Activated CD4-positive, alpha-beta T cell treated with anti-CD3 and anti-CD28 coated beads, Interleukin-2, amount 10 ng/mL, durations not matched to agents 24 days and 14 days (primary cell): ENCODE results near the gene SUPV3L1. TPM values are rescaled to one million over a fixed set of nuclear protein-coding genes. Genes with fewer than 3 reads are reported as not detected.
A peak's percentile ranks its signal among the peaks of the same experiment; 100 is the strongest.
"Not testable (repeated sequence)": the region's sequence is repeated elsewhere in the genome, so short reads cannot be mapped to it uniquely, and the experiment has no call there.

ENCODE experiments used
- DNase-seq: peaks from one replicate; pipeline ENCODE4 v3.0.0; 2022
- H3K27ac Mint-ChIP-seq: one replicate; pipeline ENCODE4 v1.8.0; 2022; ENCODE audit warnings: mild to moderate bottlenecking, mixed read lengths
- H3K27me3 Mint-ChIP-seq: one replicate; pipeline ENCODE4 v1.8.0; 2022; ENCODE audit warnings: mixed read lengths
- H3K36me3 Mint-ChIP-seq: one replicate; pipeline ENCODE4 v1.8.0; 2022; ENCODE audit warnings: low read depth, mild to moderate bottlenecking, mixed read lengths
- H3K4me1 Mint-ChIP-seq: one replicate; pipeline ENCODE4 v1.8.0; 2021; ENCODE audit warnings: mixed read lengths
- H3K4me3 Mint-ChIP-seq: one replicate; pipeline ENCODE4 v1.8.0; 2022; ENCODE audit warnings: mild to moderate bottlenecking, moderate library complexity, mixed read lengths
- H3K9me3 Mint-ChIP-seq: one replicate; pipeline ENCODE4 v1.8.0; 2021; ENCODE audit warnings: mixed read lengths
- intact Hi-C: fragments of 100-400 bp; cut with micrococcal nuclease; formaldehyde crosslinking; loops from one replicate; pipeline ENCODE4 v1.15.1; 2023
- total RNA-seq: library from RNA; stranded (reverse); gene quantifications from 2 replicates; pipeline ENCODE4 v1.2.3, GENCODE V29; 2022

The SUPV3L1 gene
- 58.3 and 63.9 TPM in 2 replicates for total RNA-seq

DNA sequence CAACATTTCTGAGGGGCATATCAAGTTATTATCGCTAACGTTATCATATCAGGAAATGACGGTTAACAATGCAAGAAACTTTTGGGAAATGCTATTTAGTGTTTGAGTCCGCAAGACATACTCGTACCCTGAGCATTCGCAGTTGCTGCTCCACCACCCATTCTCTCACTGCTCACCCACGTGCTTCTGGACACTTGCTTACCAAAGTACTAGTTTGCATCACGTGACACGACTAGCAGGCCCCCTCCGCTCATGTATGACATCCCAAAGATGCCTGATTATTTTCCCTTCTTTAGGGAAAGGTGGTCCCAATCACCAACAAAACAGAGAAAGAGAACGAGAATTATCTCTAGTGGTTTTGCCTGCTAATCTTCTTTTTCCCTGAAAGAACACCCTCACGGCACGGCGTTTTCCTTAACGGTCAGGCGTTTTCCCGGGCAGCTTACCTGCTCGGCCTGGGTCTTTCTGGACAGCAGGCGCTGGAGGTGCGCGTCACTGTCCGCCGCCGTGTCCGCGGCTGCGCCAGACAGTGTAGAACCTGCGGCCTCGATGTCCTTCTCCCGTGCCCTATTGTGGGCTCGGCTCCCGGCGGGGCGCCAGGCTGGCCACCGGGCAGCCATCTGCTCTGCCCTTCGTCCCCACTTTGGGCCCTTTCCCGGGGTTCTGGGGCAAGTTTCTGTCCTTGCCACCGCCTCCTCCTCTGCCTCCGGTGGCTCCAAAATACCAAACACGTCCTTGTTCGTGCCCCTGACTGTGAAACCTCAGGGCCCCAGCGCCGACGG, at the start of gene SUPV3L1:
SUPV3L1 (plus strand) TSS at position 492 of the 782 bp plus-strand sequence; CDS start at position 550, 58 bp downstream.
- DNase-seq: peak; percentile 96
- Mint-ChIP-seq H3K27ac (peak within 1 kb of the TSS; percentile 99), H3K27me3 (no peaks in the 10 kb centered on the region), H3K4me3 (peak within 1 kb of the TSS; percentile 88), H3K9me3 (no peaks in the 10 kb centered on the region), H3K4me1 (peaks cover 25% of the 10 kb centered on the region), H3K36me3 (peaks cover 18% of the 10 kb centered on the region)
- intact Hi-C loops: loop anchor here (1.0 to 5.0 kb wide), 8 partner anchors 21 to 653 kb away; partner anchors contain the start of genes DDX50, KIFBP and SLC25A16

DNA sequence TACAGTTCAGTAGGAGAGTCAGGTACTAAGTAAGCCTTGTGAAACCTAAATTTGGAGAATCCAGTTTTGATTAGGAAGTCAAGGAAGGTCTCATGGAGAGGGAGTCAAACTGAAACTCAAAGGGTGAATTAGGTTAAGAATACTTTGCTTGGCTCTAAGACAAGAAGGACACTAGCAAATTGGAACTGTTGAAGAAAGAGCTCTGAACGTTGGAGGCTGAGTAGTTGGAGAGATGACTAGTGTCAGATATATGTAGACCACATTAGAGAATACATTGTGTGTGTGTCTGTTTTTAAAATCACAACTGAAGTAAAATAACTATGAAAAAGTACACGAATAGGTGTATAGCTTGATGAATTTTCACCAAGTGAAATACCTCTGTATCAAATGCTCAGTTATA, 49.8 kb upstream of the SUPV3L1 start:
- no peak for DNase-seq
- Mint-ChIP-seq H3K36me3 (peaks cover 23% of the 10 kb centered on the region), H3K27ac (no peak overlapping the region), H3K27me3 (no peaks in the 10 kb centered on the region), H3K4me3 (no peak overlapping the region), H3K9me3 (no peaks in the 10 kb centered on the region), H3K4me1 (peaks cover 32% of the 10 kb centered on the region)
- intact Hi-C loops: no loop called here

DNA sequence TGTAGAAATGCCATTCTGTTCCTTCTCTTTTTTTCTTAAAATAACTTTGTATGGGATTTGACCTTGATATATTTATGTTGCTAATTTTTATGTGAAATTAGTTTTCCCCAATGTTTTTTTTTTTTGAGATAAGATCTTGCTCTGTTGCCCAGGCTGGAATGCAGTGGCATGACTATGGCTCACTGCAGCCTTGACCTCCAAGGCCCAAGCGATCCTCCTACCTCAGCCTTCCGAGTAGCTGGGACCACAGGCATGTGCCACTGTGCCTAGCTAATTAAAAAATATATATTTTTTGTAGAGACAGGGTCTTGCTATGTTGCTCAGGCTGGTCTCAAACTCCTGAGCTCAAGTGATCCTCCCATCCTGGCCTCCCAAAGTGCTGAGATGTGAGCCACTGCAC, 40.1 kb upstream of the SUPV3L1 start:
- no peaks in the 10 kb centered on the region for H3K27me3 Mint-ChIP-seq
- peaks cover 18% of the 10 kb centered on the region for H3K36me3 Mint-ChIP-seq
- H3K9me3 Mint-ChIP-seq: no peaks in the 10 kb centered on the region
- DNase-seq: no peak
- no peak overlapping the region for H3K4me3 Mint-ChIP-seq
- H3K4me1 Mint-ChIP-seq: peaks cover 10% of the 10 kb centered on the region
- no peak overlapping the region for H3K27ac Mint-ChIP-seq
- intact Hi-C loops: loop anchor here (5.0 kb wide), 1 partner anchor 42 kb away; the partner anchor contains the start of gene SUPV3L1

DNA sequence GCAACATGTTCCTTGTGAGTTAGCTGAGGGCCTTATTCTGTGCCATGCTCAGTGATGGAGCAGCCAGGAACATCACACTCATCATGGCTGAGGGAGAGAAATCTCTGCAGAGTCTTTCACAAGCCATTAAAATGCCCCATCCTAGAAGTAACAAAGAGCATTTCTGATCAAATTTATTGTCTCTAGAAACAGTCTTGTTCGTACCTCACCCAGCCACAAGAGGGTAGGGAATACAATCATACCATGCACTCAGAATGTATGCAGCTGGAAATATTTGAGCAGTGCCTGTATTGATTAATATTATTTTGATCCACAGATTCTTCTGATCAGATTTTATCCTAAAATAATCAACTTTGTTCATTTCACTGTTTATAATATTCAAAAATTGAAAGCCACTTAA, 38.7 kb upstream of the SUPV3L1 start:
- Mint-ChIP-seq H3K4me1 (peaks cover 7% of the 10 kb centered on the region), H3K27me3 (no peaks in the 10 kb centered on the region), H3K9me3 (no peaks in the 10 kb centered on the region), H3K36me3 (peaks cover 16% of the 10 kb centered on the region), H3K4me3 (no peak overlapping the region), H3K27ac (no peak overlapping the region)
- no peak for DNase-seq
- intact Hi-C loops: loop anchor here (5.0 kb wide), 1 partner anchor 41 kb away; the partner anchor contains the start of gene SUPV3L1

DNA sequence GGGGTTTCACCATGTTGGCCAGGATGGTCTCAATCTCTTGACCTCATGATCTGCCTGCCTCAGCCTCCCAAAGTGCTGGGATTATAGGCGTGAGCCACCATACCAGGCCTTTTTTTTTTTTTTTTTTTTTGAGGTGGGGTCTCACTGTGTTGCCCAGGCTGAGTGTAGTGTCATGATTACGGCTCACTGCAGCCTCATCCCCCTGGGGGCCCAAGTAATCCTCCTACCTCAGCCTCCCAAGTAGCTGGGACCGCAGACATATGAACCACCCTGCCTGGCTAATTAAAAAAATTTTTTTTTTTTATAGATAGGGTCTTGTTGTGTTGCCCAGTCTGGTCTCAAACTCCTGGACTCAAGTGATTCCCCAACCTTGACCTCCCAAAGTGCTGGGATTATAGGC, 38.0 kb upstream of the SUPV3L1 start:
- H3K27ac Mint-ChIP-seq, H3K27me3 Mint-ChIP-seq, H3K4me3 Mint-ChIP-seq, H3K9me3 Mint-ChIP-seq, DNase-seq: not testable (repeated sequence)
- intact Hi-C loops: loop anchor here (5.0 kb wide), 1 partner anchor 40 kb away; the partner anchor contains the start of gene SUPV3L1
- Mint-ChIP-seq H3K4me1 (peaks cover 11% of the 10 kb centered on the region), H3K36me3 (peaks cover 16% of the 10 kb centered on the region)

DNA sequence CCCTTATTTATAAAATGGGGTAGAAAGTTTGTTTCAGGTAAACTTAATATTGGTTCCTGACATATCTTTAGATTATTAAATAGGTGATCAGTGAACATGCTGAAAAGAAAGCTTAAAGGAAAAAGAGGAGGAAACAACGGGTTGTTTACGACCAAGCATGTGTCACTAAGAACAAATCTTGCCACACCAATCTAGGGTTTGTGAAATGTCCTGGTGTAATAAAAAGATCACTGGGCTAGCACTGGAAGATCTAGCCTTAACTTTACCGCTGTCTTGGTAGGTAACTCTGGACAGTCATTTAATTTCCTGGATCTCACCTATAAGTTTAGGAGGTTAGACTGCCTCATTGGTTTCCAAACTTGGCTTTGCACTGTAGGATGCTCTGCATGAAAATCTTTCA, 37.1 kb upstream of the SUPV3L1 start:
- intact Hi-C loops: loop anchor here (5.0 kb wide), 1 partner anchor 39 kb away; the partner anchor contains the start of gene SUPV3L1
- Mint-ChIP-seq H3K27me3 (no peaks in the 10 kb centered on the region), H3K27ac (no peak overlapping the region), H3K9me3 (no peaks in the 10 kb centered on the region), H3K36me3 (peaks cover 11% of the 10 kb centered on the region), H3K4me3 (no peak overlapping the region), H3K4me1 (peaks cover 13% of the 10 kb centered on the region)
- DNase-seq: no peak

DNA sequence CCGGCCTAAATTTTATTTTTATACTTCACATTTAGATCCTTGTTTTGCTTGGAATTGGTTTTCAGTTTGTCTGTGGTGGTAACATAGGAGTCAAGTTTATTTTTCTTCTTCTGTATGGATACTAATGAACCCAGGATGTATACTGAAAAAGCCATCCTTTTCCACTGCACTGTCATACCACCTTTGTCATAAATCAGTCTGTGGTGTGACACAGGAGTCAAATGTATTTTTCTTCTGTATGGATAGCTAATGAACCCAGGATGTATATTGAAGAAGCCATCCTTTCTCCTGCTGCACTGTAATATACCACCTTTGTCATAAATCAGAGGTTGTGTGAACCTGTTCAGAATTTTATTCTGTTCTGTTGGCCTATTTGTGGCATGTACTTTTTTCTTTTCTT, 34.7 kb upstream of the SUPV3L1 start:
- Mint-ChIP-seq H3K9me3 (no peaks in the 10 kb centered on the region), H3K4me1 (peaks cover 11% of the 10 kb centered on the region), H3K4me3 (no peak overlapping the region), H3K36me3 (peaks cover 11% of the 10 kb centered on the region), H3K27ac (no peak overlapping the region), H3K27me3 (no peaks in the 10 kb centered on the region)
- intact Hi-C loops: no loop called here
- no peak for DNase-seq

DNA sequence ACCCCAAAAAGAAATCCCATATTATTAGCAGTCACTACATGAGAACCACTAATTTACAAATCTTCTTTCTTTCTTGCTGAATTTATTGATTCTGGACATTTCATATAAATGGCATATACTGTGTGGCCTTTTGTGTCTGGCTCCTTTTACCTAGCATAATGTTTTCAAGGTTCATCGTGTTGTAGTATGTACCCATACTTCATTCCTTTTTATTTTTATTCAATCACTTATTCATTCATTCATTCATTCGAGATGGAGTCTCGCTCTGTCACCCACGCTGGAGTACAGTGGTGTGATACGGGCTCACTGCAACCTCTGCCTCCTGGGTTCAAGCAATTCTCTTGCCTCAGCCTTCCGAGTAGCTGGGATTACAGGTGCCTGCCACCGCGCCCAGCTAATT, 34.2 kb upstream of the SUPV3L1 start:
- Mint-ChIP-seq H3K4me3 (no peak overlapping the region), H3K4me1 (peaks cover 11% of the 10 kb centered on the region), H3K9me3 (no peaks in the 10 kb centered on the region), H3K27ac (no peak overlapping the region), H3K36me3 (peaks cover 11% of the 10 kb centered on the region), H3K27me3 (no peaks in the 10 kb centered on the region)
- intact Hi-C loops: no loop called here
- no peak for DNase-seq

DNA sequence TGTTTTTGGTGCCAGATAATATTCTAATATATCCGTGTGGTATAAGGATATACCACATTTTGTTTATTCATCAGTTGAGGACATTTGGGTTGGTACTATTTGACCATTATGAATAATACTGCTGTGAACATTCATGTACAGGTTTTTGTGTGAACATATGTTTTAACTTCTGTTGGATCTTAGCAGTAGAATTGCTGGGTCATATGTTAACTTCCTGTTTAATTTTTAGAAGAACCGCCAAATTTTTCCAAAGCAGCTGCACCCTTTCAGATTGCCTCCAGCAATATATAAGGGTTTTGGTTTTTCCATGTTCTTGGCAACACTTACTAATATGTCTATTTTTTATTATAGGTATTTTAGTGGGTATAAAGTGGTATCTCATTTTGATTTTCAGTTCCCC, 33.3 kb upstream of the SUPV3L1 start:
- no peak overlapping the region for H3K4me3 Mint-ChIP-seq
- H3K4me1 Mint-ChIP-seq: peaks cover 11% of the 10 kb centered on the region
- H3K27me3 Mint-ChIP-seq: no peaks in the 10 kb centered on the region
- H3K27ac Mint-ChIP-seq: no peak overlapping the region
- intact Hi-C loops: no loop called here
- peaks cover 11% of the 10 kb centered on the region for H3K36me3 Mint-ChIP-seq
- H3K9me3 Mint-ChIP-seq: no peaks in the 10 kb centered on the region
- no peak for DNase-seq

DNA sequence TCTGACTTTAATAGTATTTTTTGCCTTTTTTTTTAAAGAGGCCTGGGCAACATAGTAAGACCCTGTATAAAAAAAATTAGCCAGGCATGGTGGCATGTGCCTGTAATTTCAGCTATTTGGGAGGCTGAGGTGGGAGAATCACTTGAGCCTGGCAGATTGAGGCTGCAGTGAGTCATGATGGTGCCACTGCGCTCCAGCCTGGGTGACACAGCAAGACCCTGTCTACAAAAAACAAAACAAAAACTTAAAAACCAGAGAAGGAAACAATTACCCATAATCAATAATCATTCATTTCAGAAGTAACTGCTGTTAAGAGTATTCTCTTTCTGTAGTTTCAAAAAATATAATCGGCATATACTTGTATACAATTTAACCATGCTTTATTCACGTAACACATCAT, 28.1 kb upstream of the SUPV3L1 start:
- intact Hi-C loops: no loop called here
- no peak for DNase-seq
- peaks cover 7% of the 10 kb centered on the region for H3K4me1 Mint-ChIP-seq
- H3K9me3 Mint-ChIP-seq: no peaks in the 10 kb centered on the region
- no peak overlapping the region for H3K4me3 Mint-ChIP-seq
- no peaks in the 10 kb centered on the region for H3K27me3 Mint-ChIP-seq
- H3K27ac Mint-ChIP-seq: no peak overlapping the region
- H3K36me3 Mint-ChIP-seq: no peaks in the 10 kb centered on the region

DNA sequence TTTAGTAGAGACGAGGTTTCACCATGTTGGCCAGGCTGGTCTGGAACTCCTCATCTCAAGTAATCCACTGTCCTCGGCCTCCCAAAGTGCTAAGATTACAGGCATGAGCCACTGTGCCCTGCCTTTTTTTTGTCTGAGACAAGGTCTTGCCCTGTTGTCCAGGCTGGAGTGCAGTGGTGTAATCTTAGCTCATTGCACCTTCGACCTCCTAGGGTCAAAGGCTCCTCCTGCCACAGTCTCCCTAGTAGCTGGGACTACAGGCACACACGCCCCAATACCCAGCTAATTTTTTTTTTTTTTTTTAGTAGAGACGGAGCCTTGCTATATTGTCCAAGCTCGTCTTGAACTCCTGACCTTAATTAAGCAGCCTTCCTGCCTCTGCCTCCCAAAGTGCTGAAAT, 26.8 kb upstream of the SUPV3L1 start:
- Mint-ChIP-seq H3K9me3 (no peaks in the 10 kb centered on the region), H3K4me1 (peaks cover 5% of the 10 kb centered on the region), H3K4me3 (no peak overlapping the region), H3K27me3 (no peaks in the 10 kb centered on the region), H3K36me3 (peaks cover 4% of the 10 kb centered on the region), H3K27ac (no peak overlapping the region)
- DNase-seq: no peak
- intact Hi-C loops: no loop called here

DNA sequence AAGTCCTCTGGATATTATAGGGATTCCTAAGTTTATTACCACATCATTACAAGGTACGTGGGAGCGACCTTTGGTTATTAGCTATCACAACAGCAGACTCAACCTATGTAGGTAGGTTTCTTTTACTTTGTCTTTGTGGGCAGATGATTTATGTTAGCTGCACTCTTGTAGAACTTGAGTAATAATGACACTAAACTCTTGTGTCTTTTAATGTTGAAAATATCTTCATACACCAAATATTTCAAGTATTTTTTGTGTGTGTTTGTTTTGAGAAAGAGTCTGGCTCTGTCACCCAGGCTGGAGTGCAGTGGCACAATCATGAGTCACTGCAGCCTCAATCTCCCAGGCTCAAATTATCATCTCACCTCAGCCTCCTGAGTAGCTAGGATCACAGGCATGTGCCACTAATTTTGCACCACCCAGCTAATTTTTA, 19.2 kb upstream of the SUPV3L1 start:
- intact Hi-C loops: no loop called here
- H3K27me3 Mint-ChIP-seq: no peaks in the 10 kb centered on the region
- H3K4me3 Mint-ChIP-seq: no peak overlapping the region
- H3K27ac Mint-ChIP-seq: no peak overlapping the region
- DNase-seq: no peak
- H3K9me3 Mint-ChIP-seq: no peaks in the 10 kb centered on the region
- peaks cover 26% of the 10 kb centered on the region for H3K36me3 Mint-ChIP-seq
- no peaks in the 10 kb centered on the region for H3K4me1 Mint-ChIP-seq

DNA sequence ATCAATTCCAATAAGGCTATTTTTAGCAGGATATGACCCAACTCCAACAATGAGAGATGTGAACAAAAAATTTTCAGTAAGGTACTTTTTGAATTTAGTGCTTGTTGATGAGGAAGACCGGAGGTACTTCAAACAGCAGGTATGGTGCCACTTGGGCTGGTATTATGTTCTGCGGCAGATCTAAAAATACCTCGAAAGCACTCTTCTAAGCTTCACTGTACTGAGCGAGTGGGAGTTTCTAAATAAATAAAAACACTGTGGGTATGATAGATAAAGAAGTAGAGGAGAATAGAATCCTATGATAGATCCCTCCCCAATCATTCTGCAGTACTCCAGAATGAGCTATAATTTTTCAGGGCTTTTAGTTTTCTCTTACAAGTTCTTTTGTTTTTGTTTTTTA, 11.5 kb upstream of the SUPV3L1 start:
- H3K4me1 Mint-ChIP-seq: no peaks in the 10 kb centered on the region
- H3K27ac Mint-ChIP-seq: no peak overlapping the region
- H3K36me3 Mint-ChIP-seq: peaks cover 28% of the 10 kb centered on the region
- H3K9me3 Mint-ChIP-seq: no peaks in the 10 kb centered on the region
- no peak for DNase-seq
- intact Hi-C loops: no loop called here
- H3K4me3 Mint-ChIP-seq: no peak overlapping the region
- H3K27me3 Mint-ChIP-seq: no peaks in the 10 kb centered on the region

DNA sequence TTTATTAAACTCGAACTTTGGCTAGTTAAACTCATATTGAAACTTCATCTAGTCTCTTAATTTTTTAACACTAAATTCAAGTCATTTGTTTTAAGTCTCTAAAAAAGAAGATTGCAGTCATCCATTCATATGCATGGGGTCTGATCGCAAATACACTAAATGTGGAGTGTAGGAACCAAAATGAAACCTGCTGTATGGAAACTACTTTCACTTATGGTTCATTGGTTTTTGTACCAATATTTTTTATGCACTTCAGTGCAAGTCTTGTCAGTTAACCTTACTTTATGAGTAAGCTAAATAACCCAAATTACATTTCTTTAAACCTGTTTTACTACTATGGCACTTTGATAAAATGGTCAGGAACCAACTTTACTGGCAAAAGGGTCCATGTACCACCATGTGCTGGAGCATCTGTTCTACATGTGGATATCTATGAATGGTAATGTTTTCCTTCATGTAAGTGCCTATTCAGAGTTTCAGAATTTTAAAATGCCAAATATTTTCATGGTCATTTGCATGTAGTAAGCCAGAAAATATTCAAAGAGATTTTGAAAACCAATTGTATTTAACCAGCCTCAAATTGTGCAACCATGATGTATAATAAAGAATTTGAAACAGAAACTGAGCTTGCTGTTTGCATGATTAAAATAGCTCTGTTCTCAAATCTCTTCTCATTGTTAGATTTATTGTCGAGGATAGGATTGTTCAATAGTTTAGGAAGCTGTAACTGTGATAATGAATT, 7.6 kb upstream of the SUPV3L1 start:
- Mint-ChIP-seq H3K27ac (no peak overlapping the region), H3K4me3 (no peak overlapping the region), H3K27me3 (no peaks in the 10 kb centered on the region), H3K9me3 (no peaks in the 10 kb centered on the region), H3K4me1 (no peaks in the 10 kb centered on the region), H3K36me3 (peaks cover 19% of the 10 kb centered on the region)
- no peak for DNase-seq
- intact Hi-C loops: no loop called here
